Fibroblast of lung (primary cell): ENCODE measurements around the gene RAB20. TPM values are rescaled to one million over a fixed set of nuclear protein-coding genes. Genes with fewer than 3 reads are reported as not detected.

Experiments used
- DNase-seq, 2 donors: peaks; one replicate each; pipeline versions ENCODE4 v3.0.0 to v3.0.0-alpha.2; 2010; ENCODE audit warnings: low read depth in 2 of 2
- H2AFZ ChIP-seq: 2 replicates; pipeline ENCODE4 v1.5.1; 2012; ENCODE audit warnings: low read length, control low read depth, inconsistent platforms
- H3K27ac ChIP-seq: 2 replicates; pipeline ENCODE4 v1.5.1; 2011; ENCODE audit warnings: low read length, control low read depth; ENCODE audit not compliant: insufficient read depth
- H3K27me3 ChIP-seq: 2 replicates; pipeline ENCODE4 v1.5.1; 2011; ENCODE audit warnings: mild to moderate bottlenecking, low read length; ENCODE audit not compliant: control insufficient read depth, insufficient read depth
- H3K36me3 ChIP-seq: 2 replicates; pipeline ENCODE4 v1.5.1; 2011; ENCODE audit warnings: low read length; ENCODE audit not compliant: control insufficient read depth, insufficient read depth
- H3K4me1 ChIP-seq: 2 replicates; pipeline ENCODE4 v1.5.1; 2011; ENCODE audit warnings: low read length; ENCODE audit not compliant: control insufficient read depth, insufficient read depth; ENCODE audit errors: extremely low read depth
- H3K4me2 ChIP-seq: 2 replicates; pipeline ENCODE4 v1.5.1; 2011; ENCODE audit warnings: low read length, control low read depth; ENCODE audit not compliant: insufficient read depth; ENCODE audit errors: extremely low read depth
- H3K4me3 ChIP-seq, 4 experiments: fragments of 200-600 bp in 1 of 4; sonication (generic) in 1 of 4; replicated peaks in 1 of 4; 2 replicates each; pipeline ENCODE4 v1.5.1; 2011 to 2016; ENCODE audit warnings: low read length in 4 of 4, low read depth in 3 of 4, mild to moderate bottlenecking in 3 of 4, control low read depth in 2 of 4, inconsistent platforms in 1 of 4, mixed read lengths in 1 of 4; ENCODE audit not compliant: insufficient read depth in 1 of 4; ENCODE audit errors: control extremely low read depth in 1 of 4
- H3K79me2 ChIP-seq: 2 replicates; pipeline ENCODE4 v1.5.1; 2012; ENCODE audit warnings: mild to moderate bottlenecking, low read length, inconsistent platforms; ENCODE audit not compliant: control insufficient read depth, insufficient read depth
- H3K9ac ChIP-seq: 2 replicates; pipeline ENCODE4 v1.5.1; 2011; ENCODE audit warnings: mild to moderate bottlenecking, low read length, control low read depth; ENCODE audit not compliant: insufficient read depth
- H3K9me3 ChIP-seq: 2 replicates; pipeline ENCODE4 v1.5.1; 2012; ENCODE audit warnings: low read depth, low read length; ENCODE audit not compliant: control insufficient read depth, insufficient read depth
- H4K20me1 ChIP-seq: 2 replicates; pipeline ENCODE4 v1.5.1; 2011; ENCODE audit warnings: low read length; ENCODE audit not compliant: control insufficient read depth, insufficient read depth; ENCODE audit errors: extremely low read depth
- CTCF ChIP-seq, 2 donors: IDR thresholded peaks in 1 of 2; conservative IDR thresholded peaks in 1 of 2; 1 replicate in 1 of 2; 2 replicates in 1 of 2; pipeline ENCODE4 v1.5.1; 2011 to 2012; ENCODE audit warnings: low read length in 2 of 2, control low read depth in 1 of 2, inconsistent platforms in 1 of 2, low read depth in 1 of 2, mild to moderate bottlenecking in 1 of 2
- EZH2 ChIP-seq: IDR thresholded peaks from 2 replicates; pipeline ENCODE4 v1.5.1; 2012; ENCODE audit warnings: low read length, control low read depth, mild to moderate bottlenecking; ENCODE audit errors: missing control alignments
- polyA plus RNA-seq, 2 donors: library from polyadenylated mRNA; depleted of rRNA in 1 of 2; stranded (reverse) in 1 of 2; unstranded in 1 of 2; fragments of >200 nt; gene quantifications; 2 replicates each; pipeline ENCODE4 v1.2.1, GENCODE V29; 2011 to 2012; ENCODE audit warnings: missing spikeins in 1 of 2
- total RNA-seq: library from RNA; depleted of rRNA; stranded (reverse); fragments of >200 nt; gene quantifications from 2 replicates; pipeline ENCODE4 v1.2.1, GENCODE V29; 2014

RAB20 gene
- total and polyA plus RNA-seq, 2 donors (not counting 1 experiment from before 2014, with no cell fraction given) = 3.5 to 4.3 TPM

GRCh38 chr13:110597041-110597689, 35.6 kb upstream of the RAB20 start:
- H4K20me1 ChIP-seq = no peaks in the 10 kb centered on the region
- no peak overlapping the region for H3K4me2 ChIP-seq
- H3K4me1 ChIP-seq = no peaks in the 10 kb centered on the region
- TF ChIP-seq CTCF (conservative IDR thresholded peaks at IDR 0.05 in 1 of 2, IDR thresholded peaks at IDR 0.05 in 1 of 2; ENCODE audit: low read depth in 1 of 2, low read length in 2 of 2) (no peak), EZH2 (no peak)
- no peak overlapping the region for H3K4me3 ChIP-seq
- DNase-seq = no peak
- H3K79me2 ChIP-seq = no peaks in the 10 kb centered on the region
- no peaks in the 10 kb centered on the region for H3K36me3 ChIP-seq
- no peak overlapping the region for H3K9ac ChIP-seq
- no peaks in the 10 kb centered on the region for H3K9me3 ChIP-seq
- H3K27me3 ChIP-seq = no peaks in the 10 kb centered on the region
- H3K27ac ChIP-seq = no peak overlapping the region
- no peak overlapping the region for H2AFZ ChIP-seq

GRCh38 chr13:110593430-110594130, 32.1 kb upstream of the RAB20 start:
- peak; percentile 49 to 73 for DNase-seq
- no peaks in the 10 kb centered on the region for H3K36me3 ChIP-seq
- H3K27me3 ChIP-seq = no peaks in the 10 kb centered on the region
- H3K9me3 ChIP-seq = no peaks in the 10 kb centered on the region
- no peak overlapping the region for H3K4me3 ChIP-seq
- no peak overlapping the region for H3K4me2 ChIP-seq
- peak; percentile 38 to 64 for TF ChIP-seq CTCF (conservative IDR thresholded peaks at IDR 0.05 in 1 of 2, IDR thresholded peaks at IDR 0.05 in 1 of 2; ENCODE audit: low read depth in 1 of 2, low read length in 2 of 2)
- no peak for TF ChIP-seq EZH2
- no peaks in the 10 kb centered on the region for H4K20me1 ChIP-seq
- H3K27ac ChIP-seq = no peak overlapping the region
- H3K4me1 ChIP-seq = no peaks in the 10 kb centered on the region
- H3K79me2 ChIP-seq = no peaks in the 10 kb centered on the region
- H2AFZ ChIP-seq = no peak overlapping the region
- H3K9ac ChIP-seq = no peak overlapping the region

- H3K79me2 ChIP-seq = no peaks in the 10 kb centered on the region
- peak in 1 of 2 donors; percentile 13 for DNase-seq
- no peak overlapping the region for H3K9ac ChIP-seq
Measured at GRCh38 chr13:110592665-110593064, 31.1 kb upstream of the RAB20 start.

More at GRCh38 chr13:110592665-110593064, 31.1 kb upstream of the RAB20 start:
- no peaks in the 10 kb centered on the region for H3K4me1 ChIP-seq
- no peak overlapping the region for H3K27ac ChIP-seq
- H3K27me3 ChIP-seq = no peaks in the 10 kb centered on the region
- H2AFZ ChIP-seq = no peak overlapping the region
- no peak overlapping the region for H3K4me2 ChIP-seq
- no peak overlapping the region for H3K4me3 ChIP-seq
- H4K20me1 ChIP-seq = no peaks in the 10 kb centered on the region
- no peaks in the 10 kb centered on the region for H3K36me3 ChIP-seq
- TF ChIP-seq EZH2 (no peak), CTCF (conservative IDR thresholded peaks at IDR 0.05 in 1 of 2, IDR thresholded peaks at IDR 0.05 in 1 of 2; ENCODE audit: low read depth in 1 of 2, low read length in 2 of 2) (no peak)
- H3K9me3 ChIP-seq = no peaks in the 10 kb centered on the region
